Hematopoietic multipotent progenitor cell treated with erythropoietin and hydrocortisone succinate and interleukin-3 and kit ligand, for 15 days (in vitro differentiated cells): ENCODE results near the gene TMEM31.
"Not testable (repeated sequence)": the region's sequence is repeated elsewhere in the genome, so short reads cannot be mapped to it uniquely, and the experiment has no call there.

Experiments
- DNase-seq: peaks from one replicate; pipeline ENCODE4 v3.0.0-alpha.2; 2015; ENCODE audit warnings: low spot score

TMEM31 gene

DNA sequence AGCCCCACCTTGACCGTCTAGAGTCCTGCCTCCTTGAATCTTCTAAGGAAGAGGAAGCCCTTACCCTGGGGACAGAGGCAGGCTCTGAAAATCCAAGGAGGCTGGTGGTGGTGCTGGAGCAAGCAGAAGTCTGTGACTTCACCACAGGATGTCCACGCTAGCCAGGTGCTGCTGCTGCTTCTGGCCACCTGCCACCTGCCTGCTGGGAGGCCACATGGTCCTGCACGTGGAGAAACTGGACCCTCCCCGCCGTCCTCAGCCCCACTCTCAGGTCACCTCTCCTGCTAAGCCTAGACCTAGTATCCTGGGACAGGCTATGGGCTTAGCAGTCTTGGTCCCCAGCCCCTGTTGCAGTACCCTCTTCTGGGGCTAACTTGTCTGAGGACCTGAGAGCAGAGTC is 15.8 kb downstream of the TMEM31 start:
- no peak for DNase-seq

DNA sequence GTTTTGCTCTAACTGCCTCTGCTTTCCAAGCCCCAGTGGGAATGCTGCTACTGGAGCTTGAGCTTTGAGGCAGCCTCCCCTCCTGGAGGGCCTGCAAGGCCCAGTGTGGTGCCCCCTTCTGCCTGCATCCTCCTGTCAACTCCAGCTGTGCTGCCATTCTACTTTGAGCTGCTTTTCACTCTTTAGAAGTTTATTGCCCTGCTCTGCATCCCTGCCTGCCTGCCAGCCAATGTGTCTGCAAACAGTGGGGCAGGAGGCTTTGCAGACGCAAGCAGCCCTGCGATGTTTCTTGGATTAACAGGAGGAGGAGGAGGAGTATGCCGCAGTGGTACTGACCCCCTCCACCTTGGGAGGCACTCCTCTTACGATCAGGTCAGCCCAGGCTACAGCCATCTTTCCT is 16.4 kb downstream of the TMEM31 start:
- no peak for DNase-seq

DNA sequence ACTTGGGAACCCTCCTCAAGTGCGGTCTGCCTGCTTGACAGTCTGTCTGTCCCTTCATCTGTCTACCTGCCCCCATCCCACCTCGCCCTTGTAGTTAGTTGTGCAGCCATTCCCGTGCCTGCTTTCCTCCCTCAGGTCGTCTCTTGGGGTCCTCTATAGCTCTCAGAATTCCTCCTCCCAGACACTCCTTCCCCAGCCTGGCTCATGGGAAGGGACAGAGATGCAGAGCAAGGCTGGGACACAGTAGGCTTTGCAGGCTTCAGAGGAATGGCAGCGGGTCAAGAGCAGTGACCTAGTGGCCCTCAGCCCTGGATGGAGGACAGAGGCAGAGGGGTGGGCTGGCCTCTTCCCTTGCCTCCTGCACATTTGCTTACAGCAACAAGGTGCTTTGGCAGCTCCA is 18.3 kb downstream of the TMEM31 start:
- DNase-seq = no peak

DNA sequence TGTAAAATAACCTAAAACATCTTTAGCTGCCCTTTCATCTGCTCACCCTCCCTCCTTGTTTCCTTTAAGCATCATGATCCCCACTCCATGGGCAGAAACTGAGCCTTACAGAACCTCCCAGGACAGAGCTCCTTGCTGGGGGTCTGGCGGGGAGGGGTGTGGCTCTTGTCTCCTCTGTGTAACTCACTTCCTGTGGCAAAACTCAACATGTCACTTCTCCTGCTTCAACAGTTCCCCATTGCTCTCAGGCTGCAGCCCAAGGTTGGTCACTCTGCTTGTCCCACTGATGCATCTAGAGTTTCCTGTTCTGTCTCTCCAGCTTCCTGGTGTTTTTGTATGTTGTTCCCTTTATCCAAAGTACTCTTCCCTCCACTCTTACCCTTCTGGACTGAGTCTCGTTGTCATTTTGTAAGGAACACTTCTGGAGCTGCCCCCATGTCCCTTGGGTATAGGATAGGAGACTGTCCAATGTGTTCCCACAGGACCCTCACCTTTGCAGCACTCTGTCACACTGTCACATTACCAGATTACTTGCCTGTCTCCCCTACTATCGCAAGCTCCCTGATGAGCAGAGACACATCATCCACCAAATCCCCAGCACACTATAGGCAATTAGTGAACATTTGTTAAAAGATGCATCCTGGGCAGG is 19.6 kb downstream of the TMEM31 start:
- DNase-seq = no peak

DNA sequence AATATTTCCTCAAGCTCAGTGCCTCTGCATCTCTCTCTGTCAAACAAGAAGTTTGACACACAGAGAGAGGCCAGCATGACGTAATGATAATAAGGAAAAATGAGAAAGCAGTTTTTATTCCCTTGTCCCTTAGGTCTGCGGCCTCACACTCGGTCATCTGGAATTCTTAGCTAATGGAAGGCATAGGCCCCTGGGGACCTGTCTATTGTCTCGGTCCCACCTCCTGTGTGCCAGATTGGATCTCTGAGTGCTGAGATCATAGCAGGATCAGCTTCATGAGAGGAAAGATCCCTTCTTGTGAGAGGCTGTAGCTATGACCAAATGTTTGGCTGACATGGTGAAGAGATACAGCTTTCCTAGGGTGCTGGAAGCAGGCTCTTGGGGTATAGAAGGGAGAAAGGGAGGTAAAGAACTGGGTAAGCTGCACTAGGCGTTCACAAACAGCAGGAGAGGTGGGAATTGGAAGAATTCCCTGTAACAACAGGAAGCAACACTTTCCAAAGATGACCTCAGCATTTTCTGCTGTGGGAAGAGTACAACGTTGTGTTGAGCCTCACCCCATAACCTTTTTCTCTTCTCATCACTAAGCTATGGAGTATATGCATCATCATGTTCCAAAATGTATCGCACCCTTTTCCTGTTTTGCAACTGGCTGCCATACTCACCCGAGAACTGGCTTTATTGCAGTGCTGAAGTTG is 20.2 kb downstream of the TMEM31 start:
- DNase-seq = no peak

DNA sequence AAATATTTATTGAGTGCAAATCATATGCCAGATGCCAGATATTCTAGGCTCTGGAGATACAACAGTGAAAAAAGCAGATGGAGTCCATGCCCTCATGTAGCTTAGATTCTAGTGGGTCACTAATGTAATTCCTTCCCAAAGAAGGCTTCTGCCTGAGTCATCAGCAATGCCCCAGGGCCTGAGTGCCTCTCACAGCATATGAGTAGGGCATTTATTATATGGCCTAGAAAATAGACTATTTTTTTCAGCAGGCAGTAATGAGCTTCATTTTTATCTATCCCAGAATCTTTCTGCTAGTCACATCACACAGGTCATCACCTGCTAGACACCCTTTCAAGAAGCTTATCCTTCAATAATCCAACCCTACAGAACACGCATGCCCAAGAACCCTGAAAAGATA is 22.3 kb downstream of the TMEM31 start:
- no peak for DNase-seq

DNA sequence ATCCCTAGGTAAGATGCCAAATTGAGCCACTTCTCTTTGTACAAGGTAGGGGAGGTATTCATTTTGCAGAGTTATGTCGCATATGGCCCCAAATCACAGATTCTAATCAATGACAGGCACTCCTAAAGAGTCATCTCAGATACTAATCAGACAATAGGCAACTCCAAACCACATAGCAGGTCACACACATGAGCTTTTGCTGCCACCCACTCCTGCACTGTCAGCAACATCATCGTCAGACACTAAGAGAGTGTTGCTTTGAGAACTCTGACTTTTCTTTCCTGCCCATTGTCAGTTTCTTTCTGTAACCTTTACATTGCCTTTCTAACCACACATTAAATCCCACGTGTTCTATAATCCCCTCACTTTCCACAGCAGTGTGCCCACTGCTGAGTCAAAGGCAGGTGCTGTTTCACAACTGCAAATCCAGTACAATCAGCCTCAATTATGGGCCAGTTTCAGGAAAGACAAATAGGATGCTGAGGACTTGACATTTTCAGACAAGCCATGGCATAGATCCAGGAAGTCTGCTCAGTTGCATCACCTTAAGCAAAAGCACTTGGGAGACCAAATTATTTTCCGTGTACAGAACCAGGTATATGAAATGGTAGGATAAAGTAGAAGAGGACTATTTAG is 23.5 kb downstream of the TMEM31 start:
- no peak for DNase-seq

DNA sequence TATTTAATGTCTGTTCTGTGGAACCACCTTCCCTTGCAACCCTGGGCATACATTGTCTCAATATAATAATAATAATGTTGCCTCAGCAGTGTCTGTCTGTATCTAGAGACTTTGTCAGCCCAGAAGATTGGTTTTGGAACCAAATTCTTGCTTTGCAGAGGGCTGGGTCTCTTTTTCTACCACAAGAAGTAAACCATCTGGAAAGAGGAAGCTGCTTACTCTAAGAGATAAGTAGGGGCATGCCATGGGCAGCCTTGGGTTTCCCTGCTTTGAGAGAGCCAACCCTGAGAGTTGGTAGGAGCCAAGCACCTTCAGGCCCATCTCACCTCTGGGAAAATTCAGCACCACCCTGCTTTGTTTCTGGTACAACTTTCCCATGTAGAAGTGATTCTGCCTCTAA is 27.0 kb downstream of the TMEM31 start:
- no peak for DNase-seq

DNA sequence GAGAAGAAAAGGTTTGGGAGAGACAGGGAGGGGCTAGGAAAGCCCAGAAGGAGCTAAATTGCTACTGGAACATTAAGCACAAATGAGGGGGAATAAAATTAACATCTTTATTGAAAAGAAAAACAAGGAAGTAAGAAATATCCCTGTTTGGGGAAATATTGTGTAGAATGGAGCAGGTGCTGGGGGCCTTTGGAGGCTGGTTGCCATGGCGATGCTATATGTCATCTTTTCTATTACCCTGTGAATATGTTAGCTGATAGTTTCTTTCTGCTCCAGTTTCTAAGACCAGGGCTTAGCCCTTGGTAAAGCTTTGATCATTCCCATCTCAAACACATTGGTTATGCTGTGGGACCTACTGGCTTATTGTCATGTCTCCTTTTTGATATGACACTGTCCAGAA is 28.7 kb downstream of the TMEM31 start:
- no peak for DNase-seq

DNA sequence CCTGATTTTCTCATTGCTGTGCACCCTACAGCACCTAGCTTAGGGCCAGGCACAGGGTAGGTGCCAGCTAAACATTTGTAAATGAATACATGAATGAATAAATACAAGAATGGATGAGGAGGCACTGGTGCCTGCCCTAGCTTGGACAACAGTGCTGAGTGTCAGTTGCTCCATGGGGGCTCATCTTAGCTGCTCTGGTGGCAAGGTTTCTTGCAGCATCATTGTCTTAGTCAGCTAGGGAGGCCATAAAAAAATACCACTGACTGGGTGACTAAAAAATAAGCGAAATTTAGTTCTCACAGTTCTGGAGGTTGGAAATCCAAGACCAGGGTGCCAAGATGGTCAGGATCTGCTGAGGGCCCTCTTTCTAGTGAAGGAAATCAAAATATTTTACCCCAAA is 31.2 kb downstream of the TMEM31 start:
- no peak for DNase-seq

DNA sequence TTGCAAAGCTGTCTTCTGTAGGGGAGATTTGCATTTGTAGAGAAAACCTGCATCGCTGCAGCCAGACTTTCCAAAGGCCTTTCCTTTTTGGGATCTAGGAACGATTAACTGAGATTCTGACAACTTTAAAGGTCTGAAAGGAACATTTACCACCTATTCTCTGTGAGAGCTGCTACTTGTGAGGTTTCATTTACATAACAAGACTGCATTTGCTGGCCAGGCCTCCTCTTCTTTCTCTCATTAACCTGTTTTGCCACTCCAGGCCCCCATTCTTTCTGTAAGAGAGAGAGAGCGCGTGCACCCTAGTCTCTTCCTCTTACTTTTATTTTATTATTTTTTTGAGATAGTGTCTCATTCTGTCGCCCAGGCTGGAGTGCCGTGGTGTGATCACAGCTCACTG is 31.6 kb downstream of the TMEM31 start:
- no peak for DNase-seq

DNA sequence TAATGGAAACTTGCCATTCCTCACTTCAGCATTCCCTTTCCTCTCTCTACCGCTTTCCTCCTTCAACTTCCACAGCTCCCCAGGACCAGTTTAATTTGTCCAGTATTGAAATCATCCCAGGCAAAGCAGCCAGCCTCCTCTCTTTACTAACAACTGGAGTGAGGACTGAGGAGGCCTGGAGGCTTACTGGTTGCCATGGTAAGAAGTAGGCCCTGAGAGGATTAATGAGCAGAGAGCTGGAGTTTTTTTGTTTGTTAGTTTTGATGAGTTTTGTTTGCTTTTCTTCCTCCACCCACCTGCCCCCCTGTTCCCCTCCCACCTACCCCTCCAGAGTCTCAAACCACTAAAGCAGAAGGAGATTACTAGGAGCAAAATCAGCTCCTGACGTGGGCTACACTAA is 36.5 kb downstream of the TMEM31 start:
- no peak for DNase-seq

DNA sequence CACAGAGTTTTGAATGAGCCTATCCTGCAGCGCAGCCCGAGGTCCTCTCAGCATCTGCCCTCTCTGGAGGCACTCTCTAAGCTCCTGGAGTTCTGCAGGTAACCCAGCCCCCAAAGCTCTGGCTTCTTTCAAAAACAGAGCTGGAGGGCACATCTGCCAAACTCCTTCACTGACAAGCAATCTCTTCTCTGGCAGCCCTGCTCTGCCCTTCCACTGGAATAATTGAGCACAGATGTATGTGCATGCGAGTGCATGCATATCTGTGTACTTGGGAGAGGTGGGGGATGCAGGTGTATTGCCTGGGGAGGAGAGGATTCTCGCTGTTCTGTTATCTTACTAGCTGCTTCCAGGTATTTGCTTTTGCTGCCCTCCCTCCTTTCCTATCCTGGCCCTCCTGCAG is 43.7 kb downstream of the TMEM31 start:
- DNase-seq = no peak

DNA sequence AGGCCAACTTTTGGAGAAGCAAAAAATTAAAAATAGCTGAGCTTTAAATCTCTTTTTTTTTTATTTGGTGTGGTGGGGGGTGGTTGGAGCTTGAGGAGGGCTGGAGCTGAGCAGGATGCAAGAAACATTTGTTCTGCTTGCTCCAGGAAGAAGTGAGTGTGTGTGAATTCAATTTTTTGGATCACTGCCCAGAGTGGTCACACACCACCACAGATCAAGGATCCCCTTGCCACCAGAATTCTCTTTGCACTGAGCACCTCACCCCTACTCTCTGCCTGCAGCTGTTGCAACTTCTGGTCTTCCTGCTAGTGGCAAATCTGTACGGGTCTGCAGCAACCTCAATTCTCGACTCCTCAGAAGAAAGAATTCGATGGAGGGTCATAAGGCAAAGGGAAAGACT is 46.0 kb downstream of the TMEM31 start:
- no peak for DNase-seq

DNA sequence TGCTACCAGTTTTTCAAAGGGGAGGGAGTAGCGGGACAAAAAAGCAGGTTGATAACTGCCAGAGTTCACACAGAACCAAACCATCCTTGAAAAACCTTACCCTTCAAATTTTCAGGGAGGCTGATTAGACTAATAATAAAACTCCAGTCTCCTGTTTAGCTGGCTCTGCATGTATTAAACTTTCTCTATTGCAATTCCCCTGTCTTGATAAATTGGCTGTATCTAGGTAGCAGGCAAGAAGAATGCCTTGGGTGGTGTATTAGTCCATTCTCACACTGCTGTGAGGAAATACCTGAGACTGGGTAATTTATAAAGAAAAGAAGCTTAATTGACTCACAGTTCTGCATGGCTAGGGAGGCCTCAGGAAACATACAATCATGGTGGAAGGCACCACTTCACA is 47.8 kb downstream of the TMEM31 start:
- DNase-seq = no peak

DNA sequence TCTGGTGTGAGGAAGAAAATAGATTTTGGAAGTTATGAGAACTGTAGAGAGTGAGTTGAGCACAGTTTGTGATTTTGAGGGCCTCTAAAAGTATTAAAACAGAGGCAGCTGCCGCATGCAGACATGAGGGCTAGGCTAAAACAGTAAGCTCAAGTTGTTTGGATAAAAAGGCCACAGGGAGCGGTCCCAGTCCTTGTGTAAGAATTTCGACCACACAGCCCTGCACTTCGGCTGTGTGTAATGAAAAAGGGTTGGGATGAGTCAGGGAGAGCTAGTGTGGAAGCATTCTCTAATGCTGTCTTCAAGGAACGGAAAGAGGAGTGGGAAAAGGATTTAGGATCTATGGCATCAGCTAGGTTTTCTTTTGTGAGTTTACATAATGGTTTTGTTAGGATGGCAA is 52.8 kb downstream of the TMEM31 start:
- not testable (repeated sequence) for DNase-seq
